NCI-H1694 treated with DMSO at 0.1 percent for 48 hours (cell line): ENCODE measurements around the gene TAB2.

Source experiments
- DNase-seq: peaks from one replicate; lab custom pipeline; 2025; lab: John Stamatoyannopoulos, UW

TAB2 gene

DNA sequence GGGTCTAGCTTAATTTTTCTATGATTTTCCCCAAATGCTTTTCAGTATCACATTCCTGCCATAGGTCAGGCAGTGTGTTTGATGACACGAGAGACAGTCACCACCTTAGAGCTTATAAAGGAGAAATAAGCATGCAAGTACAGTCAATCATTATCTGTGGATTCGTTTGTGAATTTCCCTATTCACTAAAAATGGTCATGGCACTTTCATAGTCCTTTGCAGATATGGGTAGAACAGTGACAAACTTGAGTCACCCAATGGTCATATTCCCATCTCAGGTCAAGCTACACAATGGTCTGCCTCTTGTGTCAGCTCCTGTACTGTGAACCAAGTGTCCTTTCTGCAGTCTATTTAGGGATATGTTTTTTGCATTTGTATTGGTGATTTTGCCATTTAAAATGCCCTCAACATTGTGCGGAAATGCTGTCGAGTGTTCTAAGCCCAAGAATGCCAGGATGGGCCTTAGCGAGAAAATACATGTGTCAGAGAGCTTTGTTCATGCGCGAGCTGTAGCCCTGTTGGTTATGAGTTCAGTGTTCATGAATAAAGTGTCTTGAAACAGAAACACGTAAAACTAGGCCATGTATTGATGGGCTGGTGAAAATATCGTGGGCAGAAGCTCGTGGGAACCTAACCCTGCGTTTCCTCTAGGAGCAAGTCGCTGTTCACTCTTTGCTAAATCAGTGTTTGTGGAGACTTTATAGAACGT, 102.3 kb downstream of the TAB2 start:
- no peak for DNase-seq

DNA sequence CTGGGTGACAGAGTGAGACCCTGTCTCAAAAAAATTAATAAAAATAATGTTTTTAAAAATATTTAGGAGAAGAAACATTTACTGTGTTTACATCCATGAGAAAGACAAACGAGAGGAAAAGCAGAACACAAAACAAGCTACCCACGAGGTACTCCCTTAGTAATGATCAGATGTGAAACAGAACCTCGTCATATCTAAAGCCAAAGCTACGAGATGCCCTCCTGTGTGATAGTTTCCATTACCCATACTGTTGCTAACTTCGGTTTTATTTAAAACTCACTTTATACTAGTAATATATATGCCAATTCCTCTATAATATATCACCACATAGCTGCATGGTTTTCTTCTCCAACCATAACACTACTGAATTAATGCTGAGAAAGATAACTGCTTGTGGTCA, 103.6 kb downstream of the TAB2 start:
- DNase-seq, result no peak

DNA sequence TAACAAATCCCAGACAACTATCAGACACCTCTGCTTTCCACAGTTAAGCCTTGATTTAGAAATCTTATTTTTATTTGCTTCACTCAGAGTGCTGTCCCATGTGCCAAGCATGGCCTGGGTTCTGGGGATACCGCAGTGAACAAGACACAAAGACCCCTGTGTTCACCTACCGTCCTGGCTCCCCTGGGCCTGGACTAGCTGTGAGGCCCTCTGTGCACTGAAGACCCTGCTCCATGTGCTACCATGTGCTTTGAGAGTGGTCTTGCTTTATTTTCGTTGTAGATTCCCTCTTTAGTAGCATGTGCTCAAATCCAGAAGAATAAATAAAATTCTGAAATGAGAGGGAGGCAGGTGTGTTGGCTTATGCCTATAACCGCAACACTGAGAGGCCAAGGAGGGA, 105.1 kb downstream of the TAB2 start:
- no peak for DNase-seq

DNA sequence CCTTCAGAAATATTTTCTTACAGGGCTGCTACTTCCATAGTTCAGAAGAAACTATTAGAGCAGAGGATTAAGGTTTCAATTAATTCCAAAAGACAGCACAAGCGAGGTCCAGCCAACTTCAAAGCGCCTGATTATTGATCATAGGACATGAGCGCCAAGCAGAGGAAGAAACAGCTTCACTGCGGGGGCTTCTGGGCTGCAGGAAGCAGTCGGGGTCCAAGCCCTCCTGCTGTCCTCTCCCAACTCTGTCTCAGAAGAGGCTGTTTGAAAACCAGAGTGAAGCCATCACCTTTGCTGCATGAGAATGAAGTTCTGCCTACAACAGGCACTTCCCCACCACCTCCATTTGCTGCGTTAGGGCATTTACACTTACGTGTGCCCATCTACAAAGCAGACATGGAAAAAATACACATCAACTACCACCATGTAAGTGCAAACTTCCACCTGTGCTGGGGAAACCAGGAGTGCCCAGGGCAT, 106.5 kb downstream of the TAB2 start:
- DNase-seq, result no peak

DNA sequence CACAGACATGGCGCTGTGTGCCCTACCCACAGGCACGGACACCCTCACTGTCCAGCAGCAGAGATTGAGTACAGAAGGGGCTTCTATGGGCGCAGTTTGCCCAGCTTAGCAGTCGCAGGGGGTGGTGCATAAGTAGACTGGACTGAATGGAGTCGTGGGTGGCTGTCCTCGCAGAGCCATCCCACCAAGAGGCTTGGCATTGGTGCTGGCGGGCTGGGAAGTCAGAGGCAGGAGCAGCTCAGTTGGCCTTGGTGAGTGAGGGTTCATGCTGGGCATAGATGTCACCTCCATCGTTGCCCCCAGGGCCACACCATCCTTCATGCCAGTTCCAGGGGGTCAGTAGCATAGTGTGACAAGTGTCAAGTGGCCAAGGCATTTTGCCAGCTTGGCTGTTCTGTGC, 107.7 kb downstream of the TAB2 start:
- DNase-seq, result no peak

DNA sequence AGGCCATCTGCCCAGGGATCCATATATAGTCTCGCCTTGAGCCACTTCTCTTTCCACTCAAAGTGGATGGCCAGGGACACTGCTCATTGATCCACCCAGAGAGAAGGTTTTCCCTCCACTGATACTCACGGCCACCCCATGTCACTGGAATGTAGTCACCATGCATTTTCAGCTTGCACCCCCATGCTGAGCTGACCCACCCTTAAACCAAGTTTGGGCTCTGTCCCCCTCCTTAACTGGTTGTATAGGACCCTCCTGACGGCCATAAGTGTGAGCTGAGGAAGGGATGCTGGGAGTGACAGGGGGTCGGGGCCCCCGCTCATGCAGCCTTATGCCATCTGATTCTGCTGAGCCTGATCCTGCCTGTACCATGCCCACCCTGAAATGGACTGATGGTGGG, 108.2 kb downstream of the TAB2 start:
- DNase-seq, result no peak

DNA sequence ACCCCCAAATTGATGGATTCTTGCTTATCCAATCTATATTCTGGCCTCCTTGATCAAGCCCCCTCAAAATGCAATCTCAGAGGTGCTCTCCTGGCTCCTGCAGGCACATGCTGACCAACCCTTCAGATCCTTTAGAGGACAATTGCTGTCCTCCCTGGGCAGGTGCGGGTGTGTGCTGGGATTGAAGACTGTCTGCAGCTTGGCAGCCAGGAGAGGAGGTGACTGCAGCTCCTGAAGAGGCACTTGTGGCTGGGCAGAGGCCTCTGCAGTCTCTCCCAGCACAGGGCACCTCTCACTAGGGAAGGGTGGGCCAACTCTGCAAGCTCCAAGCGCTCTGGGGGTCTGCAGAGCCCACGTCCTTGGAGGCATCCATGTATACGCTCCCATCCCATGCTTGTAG, 111.1 kb downstream of the TAB2 start:
- no peak for DNase-seq

DNA sequence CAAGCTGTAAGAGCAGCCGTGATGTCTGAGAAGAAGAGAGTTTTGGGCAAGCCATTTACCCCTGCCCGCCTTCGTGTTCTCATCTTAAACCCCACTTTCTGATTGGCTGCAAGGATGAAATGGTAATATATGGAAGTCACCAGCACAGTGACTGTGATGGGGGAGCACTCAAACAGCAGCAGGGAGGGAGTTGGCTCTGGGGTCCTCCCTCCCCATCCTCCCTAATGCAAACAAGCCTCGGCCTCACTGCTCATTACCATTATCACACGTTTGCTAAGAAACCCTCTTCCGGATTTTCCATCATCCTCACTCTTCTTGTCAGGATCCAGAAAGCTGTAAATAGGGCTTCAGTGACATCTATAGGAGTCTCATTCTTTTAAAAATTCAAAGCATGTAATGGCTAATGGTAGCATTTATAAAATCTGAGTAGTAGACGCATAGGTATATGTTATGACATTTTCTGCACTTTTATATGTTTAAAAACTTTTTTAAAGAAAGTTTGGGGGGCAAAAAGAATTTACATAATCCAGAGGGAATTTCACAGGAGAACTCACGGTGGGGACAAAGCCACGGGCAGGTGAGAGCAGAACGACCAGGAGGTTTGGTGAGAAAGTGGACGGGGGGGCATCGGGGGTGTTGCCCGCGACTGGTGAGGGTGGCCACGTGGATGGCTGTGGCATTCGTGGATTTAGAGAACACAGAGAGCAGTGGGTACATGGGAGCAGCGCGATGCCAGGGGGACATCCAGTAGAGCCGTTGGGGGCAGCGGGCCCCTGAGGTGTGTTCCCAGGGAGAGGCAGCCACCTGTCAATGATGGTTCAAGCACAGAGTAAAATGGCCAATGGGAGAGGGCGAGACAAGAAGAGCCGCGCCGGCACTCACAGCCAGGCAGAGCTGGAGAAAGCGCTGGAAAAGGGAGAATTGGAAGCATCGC, 112.2 kb downstream of the TAB2 start:
- no peak for DNase-seq

DNA sequence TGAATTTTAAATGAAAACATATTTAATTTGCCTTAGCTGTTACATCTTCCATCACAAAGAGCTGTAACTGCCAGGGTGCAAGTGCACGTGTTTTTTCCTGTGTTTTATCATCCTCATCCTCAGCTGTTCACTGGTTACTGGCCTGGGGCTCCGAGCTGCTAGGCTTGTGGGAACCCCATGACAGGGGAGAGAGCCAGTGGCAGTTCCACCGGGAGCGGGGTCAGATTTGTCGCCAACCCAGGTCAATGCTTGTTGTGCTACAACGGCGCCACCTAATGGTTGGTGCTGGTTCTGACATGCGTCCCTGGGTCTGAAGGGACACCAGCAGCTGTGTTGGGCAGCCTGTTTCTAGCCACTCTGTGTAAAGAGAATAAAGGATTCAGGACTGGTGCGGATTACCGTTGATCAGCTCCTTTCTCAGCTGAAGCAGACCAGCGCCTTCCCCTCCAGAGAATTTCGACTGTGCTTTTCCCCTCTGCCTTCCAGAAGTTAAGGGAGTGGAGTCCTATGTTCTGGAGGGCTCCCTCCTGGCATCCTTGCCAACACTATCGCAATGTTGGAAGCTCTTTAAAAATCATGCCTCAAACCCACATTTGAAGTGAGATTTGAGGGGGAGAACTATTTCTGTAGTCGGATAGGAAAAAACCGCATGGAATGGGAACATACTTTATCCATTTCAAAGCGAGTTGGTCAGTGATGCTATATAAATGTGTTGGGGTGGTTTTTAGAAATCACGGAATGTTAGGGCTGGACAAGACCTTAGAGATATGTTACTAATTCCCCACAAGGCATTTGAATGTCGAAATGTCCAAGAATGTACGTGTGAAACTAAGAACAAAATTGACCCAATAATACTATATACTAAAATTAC, 114.6 kb downstream of the TAB2 start:
- peak; percentile 56 for DNase-seq

DNA sequence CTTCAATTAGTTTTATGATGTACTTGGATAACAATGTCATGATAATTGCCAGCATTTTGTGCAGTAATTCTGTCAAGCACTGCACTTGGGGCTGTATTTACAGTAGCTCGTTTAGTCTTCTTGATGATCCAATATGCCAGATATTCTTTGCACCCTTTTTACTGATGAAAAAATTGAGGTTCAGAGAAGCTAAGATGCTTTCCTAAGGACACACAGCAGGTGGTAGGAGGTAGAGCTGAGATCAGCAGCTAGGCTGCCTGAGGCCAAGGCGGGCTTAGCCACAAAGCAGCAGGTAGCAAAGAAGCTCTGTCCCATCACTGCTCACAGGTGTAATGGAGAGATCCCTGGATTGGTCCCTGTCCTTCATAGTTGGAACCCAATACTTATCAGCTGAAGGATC, 115.9 kb downstream of the TAB2 start:
- DNase-seq, result no peak

DNA sequence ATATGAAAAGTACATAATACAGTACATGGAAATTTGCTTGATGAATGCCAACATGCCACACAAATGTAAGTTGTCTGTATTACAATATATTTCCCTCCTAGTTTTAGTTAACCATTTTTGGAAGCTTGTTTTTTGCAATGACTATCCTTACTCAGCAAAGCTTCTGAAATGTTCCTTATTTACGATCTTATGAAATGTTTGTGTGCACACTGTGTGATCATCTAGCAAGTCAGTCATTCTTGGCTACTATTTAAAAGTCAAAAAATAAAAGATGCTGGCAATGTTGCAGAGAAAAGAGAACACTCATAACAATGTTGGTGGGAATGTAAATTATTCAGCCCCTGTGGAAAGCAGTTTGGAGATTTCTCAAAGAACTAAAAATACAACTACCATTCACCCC, 116.4 kb downstream of the TAB2 start:
- DNase-seq, result no peak

DNA sequence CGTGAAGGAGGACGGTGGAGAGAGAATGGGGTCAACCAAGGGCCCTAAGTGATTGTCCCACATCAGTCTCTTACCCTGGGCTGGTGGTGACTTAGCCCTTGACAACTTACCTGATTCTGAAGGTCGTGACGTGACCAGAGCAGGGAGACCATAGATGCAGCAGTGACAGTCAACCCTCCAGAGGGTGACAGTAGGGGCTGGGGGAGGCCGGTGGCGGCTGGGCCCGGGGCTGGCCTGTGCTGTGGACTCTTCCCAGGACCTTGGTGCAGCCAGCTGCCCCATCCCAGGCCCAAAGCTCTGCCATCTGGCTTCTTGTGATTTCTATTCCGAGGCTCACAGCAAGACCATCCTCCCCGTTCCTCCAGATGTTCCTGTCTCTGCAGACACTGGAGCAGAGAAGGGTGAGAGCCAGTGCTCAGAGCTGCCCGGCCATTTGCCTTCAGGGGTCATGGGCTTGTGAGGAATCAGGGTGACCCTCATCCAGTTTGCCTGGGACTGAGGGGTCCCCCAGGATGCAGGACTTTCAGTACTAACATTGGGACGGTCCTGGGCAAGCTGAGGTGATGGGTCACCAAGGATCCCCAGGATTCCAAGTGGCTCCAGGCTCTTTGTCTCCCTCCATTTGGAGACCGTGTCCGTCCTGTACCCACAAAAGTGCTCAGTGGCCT, 118.5 kb downstream of the TAB2 start:
- no peak for DNase-seq

DNA sequence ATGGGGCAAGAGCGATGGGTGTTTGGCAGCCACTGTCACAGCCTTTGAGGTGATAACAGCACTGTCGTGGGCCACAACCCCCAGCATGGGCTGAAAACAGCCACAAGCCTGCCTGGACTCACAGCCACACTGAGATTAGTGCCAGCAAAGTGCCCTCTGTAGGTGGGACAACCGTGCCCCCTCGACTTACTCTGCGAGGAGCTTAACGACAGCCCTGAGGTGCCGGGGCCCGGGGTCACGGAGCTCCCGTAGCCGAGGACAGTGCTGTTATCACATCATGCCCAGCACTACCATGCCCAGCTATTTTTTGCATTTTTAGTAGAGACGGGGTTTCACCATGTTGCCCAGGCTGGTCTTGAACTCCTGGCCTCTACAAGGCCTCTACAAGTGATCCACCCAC, 119.1 kb downstream of the TAB2 start:
- DNase-seq, result no peak

DNA sequence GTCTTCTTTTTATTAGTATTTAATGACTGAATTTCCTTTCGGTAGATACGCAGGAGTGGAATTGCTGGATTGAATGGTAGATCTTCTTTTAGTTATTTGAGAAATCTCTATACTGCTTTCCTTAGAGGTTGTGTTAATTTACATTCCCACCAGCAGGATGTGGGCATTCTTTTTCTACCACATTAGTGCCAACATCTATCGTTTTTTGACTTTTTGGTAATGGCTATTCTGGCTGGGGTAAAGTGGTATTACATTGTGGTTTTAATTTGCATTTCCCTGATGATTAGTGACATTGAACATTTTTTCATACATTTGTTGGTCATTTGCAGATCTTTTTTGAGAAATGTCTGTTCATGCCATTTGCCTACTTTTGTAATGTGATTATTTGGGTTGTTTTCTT, 119.7 kb downstream of the TAB2 start:
- DNase-seq, result no peak

DNA sequence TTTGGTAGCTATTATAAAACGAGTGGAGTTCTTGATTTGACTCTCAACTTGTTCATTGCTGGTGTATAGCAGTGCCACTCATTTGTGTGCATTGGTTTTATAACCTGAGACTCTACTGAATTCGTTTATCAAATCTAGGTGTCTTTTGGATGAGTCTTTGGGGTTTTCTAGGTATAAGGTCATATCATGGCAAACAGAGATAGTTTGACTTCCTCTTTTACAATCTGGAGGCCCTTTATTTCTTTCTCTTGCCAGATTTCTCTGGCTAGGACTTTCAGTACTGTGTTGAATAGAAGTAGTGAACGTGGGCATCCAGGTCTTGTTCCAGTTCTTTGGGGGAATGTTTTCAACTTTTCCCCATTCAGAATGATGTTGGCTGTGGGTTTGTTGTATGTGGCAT, 121.3 kb downstream of the TAB2 start:
- no peak for DNase-seq

DNA sequence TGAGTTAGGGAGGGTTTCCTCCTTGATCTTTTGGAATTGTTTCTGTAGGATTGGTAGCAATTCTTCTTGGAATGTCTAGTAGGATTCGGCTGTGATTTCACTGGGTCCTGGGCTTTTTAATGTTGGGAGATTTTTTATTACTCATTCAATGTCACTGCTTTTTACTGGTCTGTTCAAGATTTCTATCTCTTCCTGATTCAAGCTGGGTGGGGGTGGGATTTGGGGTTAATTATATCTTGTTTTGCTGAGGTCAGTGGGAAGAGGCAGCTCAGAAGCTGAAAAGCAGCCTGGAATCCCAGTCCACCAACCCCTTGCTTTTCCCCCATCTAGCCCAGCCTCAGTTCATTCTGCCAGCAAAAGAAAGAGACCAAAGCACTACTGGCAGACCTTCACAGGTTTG, 122.1 kb downstream of the TAB2 start:
- DNase-seq, result no peak

DNA sequence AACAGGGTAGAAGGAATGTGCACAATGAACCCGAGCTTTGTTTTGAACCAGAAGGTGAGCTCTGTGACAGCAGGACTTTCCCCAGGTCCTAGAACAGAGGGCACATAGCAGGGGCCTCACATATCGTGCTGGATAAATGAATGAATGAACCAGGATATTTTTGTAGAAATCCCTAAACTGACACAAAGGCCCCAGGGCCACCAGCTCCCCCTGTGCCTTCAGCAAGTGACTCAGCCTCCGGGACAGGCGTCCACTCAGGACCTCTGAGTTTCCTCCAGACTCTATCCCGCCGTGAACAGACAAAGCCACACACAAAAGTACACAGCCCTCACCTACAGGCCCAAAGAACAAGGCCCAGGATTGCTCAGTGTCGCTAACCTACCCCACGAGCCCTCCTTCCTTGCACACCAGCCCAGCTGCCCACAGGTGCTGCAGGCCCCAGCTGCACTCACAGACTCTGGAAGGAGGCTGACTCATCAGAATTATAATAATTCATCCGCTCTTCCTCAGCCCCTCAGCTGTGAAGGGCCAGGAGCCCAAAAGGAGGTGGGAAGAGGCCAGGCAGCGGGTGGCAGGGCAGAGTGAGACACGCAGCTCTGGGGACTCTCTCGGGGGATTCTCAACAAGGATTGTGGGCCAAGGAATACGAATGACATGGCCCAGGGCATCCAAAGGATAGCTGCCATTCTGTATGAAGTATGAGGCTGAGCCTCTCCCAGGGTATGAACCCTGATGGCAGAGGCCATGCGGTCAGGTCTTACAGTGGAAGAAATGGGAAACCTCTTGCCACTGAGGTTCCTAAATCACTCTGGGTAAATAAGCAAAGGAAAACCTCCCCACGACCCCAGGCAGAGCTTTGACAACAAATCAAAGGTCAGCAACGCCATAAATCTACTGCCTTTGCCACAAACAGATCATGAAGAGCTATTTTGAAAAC, 123.5 kb downstream of the TAB2 start:
- DNase-seq, result no peak

DNA sequence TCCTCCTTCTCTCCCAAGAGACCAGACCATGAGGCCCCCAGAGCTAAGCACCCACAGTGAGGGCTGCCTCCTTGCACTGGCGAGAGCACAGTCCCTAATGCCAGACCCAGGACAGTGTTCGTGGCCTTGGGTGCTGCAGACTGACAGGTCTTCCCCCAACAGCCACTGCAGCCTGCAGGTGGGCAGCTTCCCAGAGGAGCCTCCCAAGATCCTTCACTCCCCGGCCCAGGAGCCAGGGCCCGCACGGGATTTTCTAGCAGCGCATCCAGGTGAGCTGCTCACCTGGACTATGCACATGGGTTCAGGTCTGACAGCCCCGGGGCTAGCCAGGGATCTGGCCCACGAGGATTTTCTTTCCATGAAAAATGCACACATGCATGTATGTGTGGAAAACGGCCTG, 124.2 kb downstream of the TAB2 start:
- DNase-seq, result no peak

DNA sequence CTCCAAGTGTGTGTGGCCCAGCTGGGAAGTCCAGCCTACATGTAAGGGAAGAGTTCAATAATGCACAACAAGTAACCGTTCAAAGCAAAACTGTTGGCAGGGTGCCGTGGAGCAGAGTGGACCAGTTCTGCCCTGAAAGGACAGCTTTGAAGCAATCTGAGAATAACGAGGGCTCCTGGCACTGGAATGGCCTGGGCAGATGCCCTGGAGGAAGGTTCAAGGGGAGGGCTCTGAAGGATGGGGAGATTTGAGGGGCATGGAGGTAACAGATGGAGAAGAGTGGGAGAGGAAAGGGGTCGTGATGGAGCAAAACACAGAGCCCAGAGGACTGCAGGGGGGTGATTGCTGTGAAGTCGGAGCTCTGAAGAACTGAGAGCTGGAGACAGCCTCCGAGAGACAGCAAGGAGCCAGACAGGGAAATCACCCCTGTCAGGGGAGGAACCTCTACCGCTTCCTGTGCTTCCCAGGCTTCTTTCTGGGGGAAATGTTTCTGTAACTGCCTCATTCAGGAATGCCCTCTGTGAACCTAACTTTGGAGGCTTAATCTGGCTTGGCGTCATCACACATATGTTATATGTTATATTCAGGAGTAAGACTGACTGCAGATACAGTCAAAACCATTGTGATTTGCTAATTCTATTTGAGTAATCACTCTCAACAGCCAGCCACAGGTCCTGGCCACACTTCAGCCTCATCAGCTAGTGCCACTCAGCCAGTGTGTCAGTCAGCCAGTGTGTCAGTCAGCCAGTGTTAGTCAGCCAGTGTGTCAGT, 126.1 kb downstream of the TAB2 start:
- no peak for DNase-seq
